Small intestine (tissue), 7 donors: Measurements from ENCODE around the gene CYP8B1. TPM values are rescaled to one million over a fixed set of nuclear protein-coding genes. Genes with fewer than 3 reads are reported as not detected.

Source experiments
- DNase-seq, 2 donors: peaks; one replicate each; pipeline versions ENCODE4 v3.0.0 to v3.0.0-alpha.2; 2013
- FAIRE-seq: peaks from 2 replicates; lab custom pipeline; 2012; peaks lifted over from hg19 to GRCh38; lab: Jason Lieb, UNC
- H3K27ac ChIP-seq, 3 donors: one replicate each; pipeline ENCODE4 v1.5.1; 2013; ENCODE audit warnings: low read length in 2 of 3, mild to moderate bottlenecking in 2 of 3, control low read depth in 1 of 3, inconsistent platforms in 1 of 3, low read depth in 1 of 3, moderate library complexity in 1 of 3
- H3K27me3 ChIP-seq, 3 donors: one replicate each; pipeline ENCODE4 v1.6.1; 2013; ENCODE audit warnings: low read length in 3 of 3, inconsistent platforms in 1 of 3; ENCODE audit not compliant: control insufficient read depth in 3 of 3, insufficient read depth in 3 of 3
- H3K36me3 ChIP-seq, 3 donors: one replicate each; pipeline ENCODE4 v1.6.1; 2013; ENCODE audit warnings: low read length in 3 of 3, inconsistent platforms in 1 of 3, low read depth in 1 of 3, mild to moderate bottlenecking in 1 of 3, moderate library complexity in 1 of 3; ENCODE audit not compliant: control insufficient read depth in 3 of 3, insufficient read depth in 2 of 3
- H3K4me1 ChIP-seq, 3 donors: one replicate each; pipeline ENCODE4 v1.6.1; 2013; ENCODE audit warnings: low read length in 2 of 3, inconsistent platforms in 1 of 3, low read depth in 1 of 3, mild to moderate bottlenecking in 1 of 3, moderate library complexity in 1 of 3; ENCODE audit not compliant: control insufficient read depth in 3 of 3, insufficient read depth in 2 of 3
- H3K4me3 ChIP-seq, 3 donors: one replicate each; pipeline ENCODE4 v1.5.1; 2013; ENCODE audit warnings: low read length in 3 of 3, control low read depth in 1 of 3, inconsistent platforms in 1 of 3, low read depth in 1 of 3, mild to moderate bottlenecking in 1 of 3, moderate library complexity in 1 of 3
- H3K9me3 ChIP-seq, 2 donors: one replicate each; pipeline ENCODE4 v1.6.1; 2013; ENCODE audit warnings: low read depth in 1 of 2, low read length in 1 of 2; ENCODE audit not compliant: control insufficient read depth in 2 of 2, insufficient read depth in 1 of 2
- WGBS, 3 donors: extraction: QIAGEN DNeasy Blood & Tissue Kit; methylation state at CpG; one replicate each; pipeline ENCODE4 v1.1.7; 2013; 5-methylcytosine and 5-hydroxymethylcytosine counted together
- polyA plus RNA-seq, 4 donors: library from polyadenylated mRNA; stranded (reverse) in 3 of 4; unstranded in 1 of 4; fragments of 200-250 nt in 3 of 4; fragments of 120-200 nt in 1 of 4; gene quantifications; one replicate each; pipeline versions ENCODE4 v1.2.1 to v1.2.3, GENCODE V29; 2013
- donor health status: healthy with polysubstance abuse.
- donor health status: control.
- donor health status: control.
- donor health status: Bipolar disorder and iron deficiency.
- donor health status: healthy.

Gene CYP8B1
- polyA plus RNA-seq, 4 donors = 0.01 to 0.25 TPM; not detected in 2

DNA sequence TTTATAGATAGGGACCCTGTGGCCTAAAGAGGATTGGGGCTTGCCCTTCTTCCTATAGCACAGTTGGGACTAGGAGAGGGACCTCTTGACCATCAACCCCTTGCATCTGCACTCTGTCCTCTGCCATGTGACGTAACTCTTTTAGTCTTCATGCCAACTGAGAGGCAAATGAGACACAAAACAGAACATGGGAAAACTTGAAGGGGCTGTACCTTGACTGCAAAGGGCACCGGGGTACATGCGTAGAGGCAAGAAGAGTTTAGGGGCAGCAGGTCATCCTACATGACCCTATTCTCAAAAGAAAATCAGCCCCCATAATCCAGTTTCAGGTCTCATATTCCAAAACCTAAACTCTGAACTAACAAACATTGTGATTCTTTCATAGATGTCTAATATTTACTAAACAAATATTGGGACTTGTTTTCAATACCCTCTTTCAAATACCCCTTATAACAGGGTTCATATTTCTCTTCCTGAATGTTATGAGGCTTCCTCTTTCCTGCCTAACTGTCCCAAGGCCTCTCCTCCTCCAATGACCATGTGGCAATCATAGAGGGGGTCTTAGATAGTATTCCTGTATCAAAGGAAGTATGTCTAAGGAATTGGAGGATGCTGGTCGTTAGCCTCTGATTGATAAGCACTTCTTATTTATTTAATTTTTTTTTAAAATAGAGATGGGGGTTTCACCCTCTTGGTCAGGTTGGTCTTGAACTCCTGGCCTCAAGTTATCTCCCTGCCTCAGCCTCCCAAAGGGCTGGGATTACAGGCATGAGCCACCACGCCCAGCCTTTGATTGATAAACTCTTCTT is 45.8 kb downstream of the CYP8B1 start:
- Histone ChIP-seq H3K27me3 (no peaks in the 10 kb centered on the region), H3K36me3 (no peaks in the 10 kb centered on the region), H3K4me3 (no peak overlapping the region), H3K27ac (peak overlapping the region in 2 of 3 donors; percentile 73 to 85), H3K4me1 (peaks cover 0 to 16% (median 0%) of the 10 kb centered on the region in 3 donors), H3K9me3 (peaks cover 0 to 5% of the 10 kb centered on the region in 2 donors)
- FAIRE-seq = no peak
- WGBS, 3 donors = 57 to 81% (median 58%) methylated on average over 5 of the region's 5 CpGs
- no peak for DNase-seq

DNA sequence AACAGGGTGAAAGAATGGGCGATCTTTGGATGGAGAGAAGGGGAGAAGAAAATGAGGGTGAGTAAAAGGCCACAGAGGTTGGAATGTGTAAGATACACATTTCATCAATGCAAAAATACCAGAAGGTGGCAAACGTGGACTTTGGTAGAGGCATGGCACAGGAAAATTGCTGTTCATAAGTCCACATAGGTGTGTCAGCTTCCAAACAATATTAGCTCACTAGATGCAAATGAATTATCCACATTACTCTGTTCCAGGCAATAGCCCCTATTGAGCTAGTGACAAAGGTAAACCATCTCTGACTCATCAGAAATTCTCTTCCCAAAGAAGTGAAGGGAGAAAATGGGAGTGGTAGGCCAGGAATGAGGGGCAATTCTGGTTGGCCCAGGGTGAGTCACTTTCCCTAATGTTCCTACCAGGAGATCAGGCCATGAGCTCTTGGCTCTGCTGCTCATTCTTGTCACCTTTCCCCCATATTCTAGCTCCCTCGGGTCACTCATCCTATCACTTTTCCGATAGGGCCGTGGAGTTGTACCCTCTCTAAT is 46.5 kb downstream of the CYP8B1 start:
- Histone ChIP-seq H3K27me3 (no peaks in the 10 kb centered on the region), H3K36me3 (no peaks in the 10 kb centered on the region), H3K9me3 (peaks cover 0 to 5% of the 10 kb centered on the region in 2 donors), H3K4me3 (no peak overlapping the region), H3K4me1 (peaks cover 0 to 16% (median 0%) of the 10 kb centered on the region in 3 donors), H3K27ac (peak overlapping the region in 2 of 3 donors; percentile 73 to 85)
- 42 to 74% (median 59%) methylated on average over 5 of the region's 5 CpGs for WGBS, 3 donors
- peak; percentile 47 to 97 for DNase-seq
- no peak for FAIRE-seq

DNA sequence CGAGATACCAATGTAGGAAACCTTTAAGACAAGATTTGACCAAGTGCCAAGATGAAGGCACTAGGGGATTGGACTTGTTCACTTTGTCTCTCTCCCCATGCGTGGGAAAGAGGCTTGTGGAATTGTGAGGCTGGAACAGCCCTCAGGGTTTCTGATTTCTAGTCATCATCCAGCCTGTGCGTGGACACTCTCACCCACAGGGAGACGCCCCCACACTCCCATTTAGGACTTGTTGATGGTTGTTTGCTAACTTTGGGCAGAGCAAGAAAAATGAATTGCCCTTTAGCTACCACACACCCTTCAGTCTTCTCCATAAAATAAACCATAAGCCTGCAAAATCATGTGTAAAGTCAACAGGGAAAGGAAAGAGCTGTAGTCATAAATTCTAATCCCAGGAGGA is 48.0 kb downstream of the CYP8B1 start:
- Histone ChIP-seq H3K36me3 (no peaks in the 10 kb centered on the region), H3K4me1 (peaks cover 0 to 16% (median 0%) of the 10 kb centered on the region in 3 donors), H3K27ac (peak overlapping the region; percentile 32 to 67 (median 67)), H3K4me3 (no peak overlapping the region), H3K27me3 (no peaks in the 10 kb centered on the region), H3K9me3 (peaks cover 0 to 5% of the 10 kb centered on the region in 2 donors)
- DNase-seq = peak; percentile 32 to 36
- 67 to 71% (median 67%) methylated on average over 4 of the region's 4 CpGs for WGBS, 3 donors
- FAIRE-seq = no peak

DNA sequence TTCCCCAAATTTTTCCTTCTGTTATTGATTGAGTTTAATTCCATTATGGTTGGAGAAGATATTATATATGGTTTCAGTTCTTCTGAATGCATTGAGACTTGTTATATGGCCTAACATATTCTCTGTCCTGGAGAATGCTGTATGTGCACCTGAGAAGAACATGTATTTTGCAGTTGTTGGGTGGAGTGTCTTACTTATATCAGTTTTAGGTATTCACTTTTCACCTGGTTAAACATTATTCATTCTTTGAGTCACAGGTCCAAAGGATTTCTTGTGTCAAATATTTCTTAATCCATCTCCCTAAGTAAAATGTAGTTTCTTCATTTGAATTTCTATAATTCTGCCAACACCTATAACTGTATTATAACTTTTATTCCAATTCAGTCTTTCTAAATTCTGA is 48.7 kb downstream of the CYP8B1 start:
- no peaks in the 10 kb centered on the region for H3K36me3 ChIP-seq
- H3K9me3 ChIP-seq = peaks cover 0 to 5% of the 10 kb centered on the region in 2 donors
- H3K4me3 ChIP-seq = no peak overlapping the region
- peak; percentile 64 for FAIRE-seq
- peak; percentile 38 to 66 for DNase-seq
- peak overlapping the region in 1 of 3 donors; percentile 67 for H3K27ac ChIP-seq
- peaks cover 0 to 16% (median 0%) of the 10 kb centered on the region in 3 donors for H3K4me1 ChIP-seq
- H3K27me3 ChIP-seq = no peaks in the 10 kb centered on the region

DNA sequence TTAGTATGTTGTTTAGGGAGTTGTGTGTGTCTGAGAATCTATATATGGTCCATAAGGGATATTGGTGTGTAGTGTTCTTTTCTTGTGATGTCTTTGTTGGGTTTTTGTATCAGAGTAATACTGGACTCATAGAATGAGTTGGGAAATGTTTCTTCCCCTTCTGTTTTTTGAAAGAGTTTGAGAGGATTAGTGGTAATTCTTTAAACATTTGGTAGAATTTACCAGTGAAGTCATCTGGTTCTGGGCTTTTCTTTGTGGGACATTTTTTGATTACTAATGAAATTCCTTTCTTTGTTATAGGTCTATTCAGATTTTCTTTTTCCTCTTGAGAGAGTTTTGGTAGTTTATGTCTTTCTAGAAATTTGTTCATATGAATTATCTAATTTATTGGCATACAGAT is 49.5 kb downstream of the CYP8B1 start:
- Histone ChIP-seq H3K27ac (no peak overlapping the region), H3K36me3 (no peaks in the 10 kb centered on the region), H3K4me3 (no peak overlapping the region), H3K27me3 (no peaks in the 10 kb centered on the region), H3K4me1 (peaks cover 0 to 16% (median 0%) of the 10 kb centered on the region in 3 donors), H3K9me3 (peaks cover 0 to 5% of the 10 kb centered on the region in 2 donors)
- FAIRE-seq = no peak
- no peak for DNase-seq

DNA sequence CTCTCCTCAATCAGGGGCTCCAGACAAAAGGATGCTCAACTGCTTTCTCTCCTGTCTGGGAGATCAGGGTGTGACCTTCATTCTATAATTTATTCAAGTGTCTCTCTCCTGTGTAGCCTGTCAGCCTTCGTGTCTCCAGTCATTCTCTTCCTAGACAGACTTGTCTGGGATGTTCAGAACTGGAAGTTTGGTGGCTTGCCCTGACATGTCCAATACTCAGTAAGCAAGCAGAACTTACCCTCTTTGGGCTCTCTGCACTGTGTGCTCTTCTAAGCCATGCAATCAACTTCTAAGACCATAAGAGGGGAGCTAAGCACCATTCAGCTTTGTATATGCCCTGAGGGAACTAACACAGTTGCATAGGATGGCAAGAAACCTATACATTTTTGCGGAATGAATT is 52.3 kb downstream of the CYP8B1 start:
- FAIRE-seq (no peak), DNase-seq (no peak)
- Histone ChIP-seq H3K4me1 (peaks cover 0 to 6% (median 1%) of the 10 kb centered on the region in 3 donors), H3K27me3 (no peaks in the 10 kb centered on the region), H3K4me3 (no peak overlapping the region), H3K36me3 (no peaks in the 10 kb centered on the region), H3K27ac (no peak overlapping the region), H3K9me3 (no peaks in the 10 kb centered on the region)
- 54 to 67% (median 60%) methylated on average over 2 of the region's 2 CpGs for WGBS, 3 donors

DNA sequence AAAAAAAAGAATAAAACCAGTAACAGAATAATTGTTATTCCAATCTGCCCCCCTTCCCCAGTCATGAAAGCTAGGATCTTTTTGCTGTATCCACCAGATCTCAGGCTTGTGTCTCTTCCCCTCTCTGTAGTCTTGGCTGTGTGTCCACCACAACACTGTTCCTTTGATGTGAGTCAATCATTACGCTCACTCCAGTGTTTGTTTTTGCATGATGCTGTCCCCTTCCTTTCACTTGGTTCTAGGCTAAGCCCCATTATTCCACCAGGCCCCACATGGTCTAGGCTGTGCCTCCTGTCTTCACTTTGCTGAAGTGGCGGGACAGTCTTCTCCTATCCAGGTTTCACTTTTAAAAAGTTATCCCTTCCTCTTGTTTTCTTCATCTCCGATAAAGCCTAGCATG is 52.9 kb downstream of the CYP8B1 start:
- FAIRE-seq = no peak
- WGBS, 3 donors = 87 to 92% (median 89%) methylated on average over 3 of the region's 3 CpGs

More for the DNA sequence above, 52.9 kb downstream of the CYP8B1 start:
- peaks cover 0 to 6% (median 1%) of the 10 kb centered on the region in 3 donors for H3K4me1 ChIP-seq
- no peak overlapping the region for H3K4me3 ChIP-seq
- no peak overlapping the region for H3K27ac ChIP-seq
- H3K27me3 ChIP-seq = no peaks in the 10 kb centered on the region
- no peaks in the 10 kb centered on the region for H3K9me3 ChIP-seq
- no peaks in the 10 kb centered on the region for H3K36me3 ChIP-seq
- DNase-seq = no peak
